A673 (cell line): ENCODE measurements around the gene ACTR6. TPM values are rescaled to one million over a fixed set of nuclear protein-coding genes. Genes with fewer than 3 reads are reported as not detected.
"Not testable (repeated sequence)": the region's sequence is repeated elsewhere in the genome, so short reads cannot be mapped to it uniquely, and the experiment has no call there.

Source experiments
- BruUV-seq: library from RNA; stranded (reverse); fragments of 400-500 nt; replicated peaks from 2 replicates; lab custom pipeline; 2021; lab: Mats Ljungman, UMichigan
- CTCF ChIA-PET: fragments of 300-600 bp; sonication (Branson Sonifier 250); formaldehyde crosslinking; loops from one replicate; lab custom pipeline; 2022; ENCODE audit warnings: antibody characterized with exemption; lab: Charles Lee
- POLR2A ChIA-PET: fragments of 300-600 bp; sonication (Branson Sonifier 250); formaldehyde crosslinking; loops from one replicate; lab custom pipeline; 2022; ENCODE audit warnings: antibody characterized with exemption; ENCODE audit not compliant: low non-redundant PET; lab: Charles Lee
- DNase-seq: peaks from one replicate; pipeline ENCODE4 v3.0.0-alpha.2; 2015; ENCODE audit warnings: low spot score
- H3K27ac ChIP-seq: fragments of 200-600 bp; sonication (generic); 2 replicates; pipeline ENCODE4 v1.5.1; 2016; ENCODE audit warnings: mixed run types, low read depth, mild to moderate bottlenecking, mixed read lengths, antibody characterized with exemption, low read length; ENCODE audit not compliant: poor library complexity, severe bottlenecking
- H3K27me3 ChIP-seq: fragments of 200-600 bp; sonication (generic); replicated peaks from 2 replicates; pipeline ENCODE4 v1.6.1; 2017; ENCODE audit warnings: mixed run types, low read depth, mild to moderate bottlenecking, mixed read lengths, antibody characterized with exemption, low read length; ENCODE audit not compliant: insufficient read depth, poor library complexity
- H3K36me3 ChIP-seq: fragments of 200-600 bp; sonication (generic); 2 replicates; pipeline ENCODE4 v1.6.1; 2016; ENCODE audit warnings: mixed run types, mild to moderate bottlenecking, mixed read lengths, antibody characterized with exemption, low read length; ENCODE audit not compliant: insufficient read depth, poor library complexity, severe bottlenecking
- H3K4me1 ChIP-seq: fragments of 200-600 bp; sonication (generic); 2 replicates; pipeline ENCODE4 v1.6.1; 2017; ENCODE audit warnings: mixed run types, mild to moderate bottlenecking, mixed read lengths, antibody characterized with exemption, low read length; ENCODE audit not compliant: insufficient read depth, poor library complexity, severe bottlenecking
- H3K4me3 ChIP-seq: fragments of 200-600 bp; sonication (generic); 2 replicates; pipeline ENCODE4 v1.5.1; 2016; ENCODE audit warnings: low read depth, mixed run types, mild to moderate bottlenecking, mixed read lengths, low read length; ENCODE audit not compliant: poor library complexity, severe bottlenecking
- H3K9me3 ChIP-seq: fragments of 200-600 bp; sonication (generic); 2 replicates; pipeline ENCODE4 v1.6.1; 2016; ENCODE audit warnings: mixed run types, low read depth, mild to moderate bottlenecking, mixed read lengths, antibody characterized with exemption, low read length; ENCODE audit not compliant: poor library complexity, severe bottlenecking
- EZH2 ChIP-seq: fragments of 200-600 bp; sonication (generic); IDR thresholded peaks from 2 replicates; pipeline ENCODE4 v1.6.1; 2017; ENCODE audit warnings: borderline replicate concordance, low read depth, mild to moderate bottlenecking, mixed read lengths, antibody characterized with exemption, low read length; ENCODE audit not compliant: poor library complexity, severe bottlenecking
- intact Hi-C: fragments of 100-400 bp; cut with micrococcal nuclease; formaldehyde crosslinking; loops from one replicate; pipeline ENCODE4 v1.10.0; 2022; ENCODE audit not compliant: unreplicated experiment
- total RNA-seq: library from RNA; stranded (reverse); gene quantifications from 2 replicates; pipeline ENCODE4 v1.2.3, GENCODE V29; 2021
- TF ChIP-seq, protein P1 (sequence below): fragments of 300-800, 200-600 bp; sonication (generic); conservative IDR thresholded peaks from 2 replicates; pipeline ENCODE4 v1.5.1; 2017; ENCODE audit warnings: low read depth, mild to moderate bottlenecking, antibody characterized with exemption, low read length, moderate library complexity, mixed read lengths

ACTR6 gene
- total RNA-seq, 1 experiment from 2014 or later = 36.0 TPM

DNA sequence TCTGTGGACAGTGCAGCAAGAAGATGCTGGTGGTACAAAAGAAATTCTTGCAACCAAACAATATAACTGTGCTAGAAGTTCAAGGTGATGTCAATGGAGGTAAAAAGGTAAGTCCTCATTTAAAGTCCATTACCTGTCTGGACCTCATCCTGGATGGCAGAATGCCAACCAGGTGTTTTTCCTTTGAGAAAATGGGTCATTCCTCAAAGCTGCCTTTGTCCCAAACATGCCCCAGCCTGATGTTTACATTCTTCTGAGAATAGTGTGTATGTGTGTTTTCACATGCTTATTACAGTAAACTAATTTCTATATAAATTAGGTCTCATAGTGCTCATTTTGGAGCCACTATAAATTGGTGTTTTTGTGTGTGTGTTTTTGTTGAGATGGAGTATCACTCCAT is 24.9 kb downstream of the ACTR6 start:
- Histone ChIP-seq H3K36me3 (no peaks in the 10 kb centered on the region), H3K4me3 (no peak overlapping the region), H3K27me3 (no peaks in the 10 kb centered on the region), H3K9me3 (no peaks in the 10 kb centered on the region), H3K27ac (no peak overlapping the region), H3K4me1 (no peaks in the 10 kb centered on the region)
- DNase-seq = no peak
- intact Hi-C loops = loop anchor here (5.0 kb wide), 1 partner anchor 413 kb away; no protein-coding TSS in a partner anchor
- ChIA-PET CTCF (no interaction called here), POLR2A (no interaction called here)
- no TSS peak for BruUV-seq
- TF ChIP-seq, protein P1, sequence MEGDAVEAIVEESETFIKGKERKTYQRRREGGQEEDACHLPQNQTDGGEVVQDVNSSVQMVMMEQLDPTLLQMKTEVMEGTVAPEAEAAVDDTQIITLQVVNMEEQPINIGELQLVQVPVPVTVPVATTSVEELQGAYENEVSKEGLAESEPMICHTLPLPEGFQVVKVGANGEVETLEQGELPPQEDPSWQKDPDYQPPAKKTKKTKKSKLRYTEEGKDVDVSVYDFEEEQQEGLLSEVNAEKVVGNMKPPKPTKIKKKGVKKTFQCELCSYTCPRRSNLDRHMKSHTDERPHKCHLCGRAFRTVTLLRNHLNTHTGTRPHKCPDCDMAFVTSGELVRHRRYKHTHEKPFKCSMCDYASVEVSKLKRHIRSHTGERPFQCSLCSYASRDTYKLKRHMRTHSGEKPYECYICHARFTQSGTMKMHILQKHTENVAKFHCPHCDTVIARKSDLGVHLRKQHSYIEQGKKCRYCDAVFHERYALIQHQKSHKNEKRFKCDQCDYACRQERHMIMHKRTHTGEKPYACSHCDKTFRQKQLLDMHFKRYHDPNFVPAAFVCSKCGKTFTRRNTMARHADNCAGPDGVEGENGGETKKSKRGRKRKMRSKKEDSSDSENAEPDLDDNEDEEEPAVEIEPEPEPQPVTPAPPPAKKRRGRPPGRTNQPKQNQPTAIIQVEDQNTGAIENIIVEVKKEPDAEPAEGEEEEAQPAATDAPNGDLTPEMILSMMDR = no peak
- no peak for TF ChIP-seq EZH2

DNA sequence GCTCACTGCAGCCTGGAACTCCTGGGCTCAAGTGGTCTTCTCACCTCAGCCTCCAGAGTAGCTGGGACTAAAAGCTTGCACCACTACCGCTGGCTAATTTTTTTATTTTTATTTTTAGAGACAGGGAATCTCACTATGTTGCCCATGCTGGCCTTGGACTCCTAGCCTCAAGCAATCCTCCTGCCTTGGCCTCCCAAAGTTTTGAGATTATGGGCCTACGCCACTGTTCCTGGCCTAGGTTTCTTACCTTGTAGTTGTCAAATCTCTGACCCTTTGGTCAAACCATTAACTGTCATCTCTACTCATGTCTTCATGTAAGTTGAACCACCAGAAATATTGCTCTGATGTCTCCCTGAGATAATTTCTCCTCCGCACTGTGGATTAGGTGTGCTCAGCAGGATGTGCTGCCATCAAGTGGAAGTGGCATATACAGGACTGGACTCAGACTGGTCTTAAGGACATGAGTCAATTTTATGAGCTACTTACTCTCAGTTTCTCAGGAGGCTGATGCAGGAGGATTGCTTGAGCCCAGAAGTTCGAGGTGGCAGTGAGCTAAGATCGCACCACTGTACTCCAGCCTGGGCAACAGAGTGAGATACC is 28.5 kb downstream of the ACTR6 start:
- TF ChIP-seq, protein P1 = peak; percentile 52
- no peak for TF ChIP-seq EZH2
- ChIA-PET POLR2A (interaction anchor here (0.6 to 0.7 kb wide), 2 partner anchors 38 to 235 kb away, joined by 4 read pairs; partner anchors contain the start of genes DEPDC4 and SCYL2), CTCF (no interaction called here)
- Histone ChIP-seq H3K27me3 (no peaks in the 10 kb centered on the region), H3K9me3 (no peaks in the 10 kb centered on the region), H3K36me3 (no peaks in the 10 kb centered on the region), H3K4me1 (no peaks in the 10 kb centered on the region), H3K27ac (no peak overlapping the region), H3K4me3 (no peak overlapping the region)
- intact Hi-C loops = loop anchor here (5.0 kb wide), 1 partner anchor 417 kb away; no protein-coding TSS in a partner anchor
- peak; percentile 42 for DNase-seq
- no TSS peak for BruUV-seq

DNA sequence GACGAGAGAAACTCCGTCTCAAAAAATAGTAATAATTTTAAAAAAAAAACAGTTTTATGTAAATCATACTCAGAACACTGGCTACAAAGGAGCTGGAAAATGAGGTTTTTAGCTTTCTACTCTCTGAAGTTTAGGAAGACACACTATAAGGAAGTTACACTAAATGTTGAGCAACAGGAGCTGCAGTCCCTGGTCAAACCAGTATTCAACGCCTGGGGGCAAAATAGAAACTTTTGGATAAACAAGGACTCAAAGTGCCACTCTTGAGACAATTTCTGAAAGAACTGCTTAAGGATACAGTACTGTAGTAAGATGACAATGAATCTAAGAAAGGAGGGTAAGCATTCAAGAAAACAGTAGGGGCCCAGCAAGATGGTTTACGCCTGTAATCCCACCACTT is 29.3 kb downstream of the ACTR6 start:
- ChIA-PET POLR2A (interaction anchor here (0.6 kb wide), 1 partner anchor 37 kb away, joined by 4 read pairs; the partner anchor contains the start of genes DEPDC4 and SCYL2), CTCF (no interaction called here)
- Histone ChIP-seq H3K4me3 (no peak overlapping the region), H3K4me1 (no peaks in the 10 kb centered on the region), H3K27ac (no peak overlapping the region), H3K36me3 (no peaks in the 10 kb centered on the region), H3K27me3 (no peaks in the 10 kb centered on the region), H3K9me3 (no peaks in the 10 kb centered on the region)
- intact Hi-C loops = loop anchor here (5.0 kb wide), 2 partner anchors 418 to 442 kb away; no protein-coding TSS in a partner anchor
- TF ChIP-seq, protein P1 = no peak
- TF ChIP-seq EZH2 = no peak
- no peak for DNase-seq
- no TSS peak for BruUV-seq

DNA sequence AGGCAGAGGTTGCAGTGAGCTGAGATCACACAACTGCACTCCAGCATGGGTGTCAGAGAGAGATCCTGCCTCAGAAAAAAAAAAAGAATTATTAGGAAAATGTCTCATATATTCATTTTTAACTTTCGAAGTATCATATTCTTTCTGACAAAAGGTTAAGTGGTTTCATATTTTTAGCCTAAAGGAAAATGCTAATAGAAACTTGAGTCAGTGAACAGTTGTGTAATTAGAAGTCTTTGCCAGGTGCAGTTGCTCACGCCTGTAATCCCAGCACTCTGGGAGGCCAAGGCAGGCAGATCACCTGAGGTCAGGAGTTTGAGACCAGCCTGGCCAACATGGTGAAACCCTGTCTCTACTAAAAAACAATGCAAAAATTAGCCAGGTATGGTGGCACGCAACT is 31.3 kb downstream of the ACTR6 start:
- POLR2A ChIA-PET, H3K27me3 ChIP-seq, H3K36me3 ChIP-seq, BruUV-seq, H3K4me3 ChIP-seq, DNase-seq, CTCF ChIA-PET, H3K4me1 ChIP-seq, H3K9me3 ChIP-seq, H3K27ac ChIP-seq: not testable (repeated sequence)
- intact Hi-C loops = loop anchor here (5.0 kb wide), 1 partner anchor 440 kb away; no protein-coding TSS in a partner anchor
